CD14-positive monocyte (primary cell): ENCODE measurements around the gene TNNI3. TPM values are rescaled to one million over a fixed set of nuclear protein-coding genes. Genes with fewer than 3 reads are reported as not detected.

Source experiments
- DNase-seq, 3 donors: peaks; one replicate each; pipeline ENCODE4 v3.0.0-alpha.2; 2011 to 2022
- H2AFZ ChIP-seq: 2 replicates; pipeline ENCODE4 v1.6.0; 2012; ENCODE audit warnings: mild to moderate bottlenecking, low read depth, low read length, inconsistent platforms; ENCODE audit not compliant: insufficient read depth, poor library complexity, severe bottlenecking
- H3K27ac ChIP-seq, 2 donors: 1 replicate in 1 of 2; 2 replicates in 1 of 2; pipeline ENCODE4 v1.5.1; 2012 to 2013; ENCODE audit warnings: low read length in 2 of 2, control low read depth in 1 of 2, inconsistent platforms in 1 of 2, low read depth in 1 of 2, mild to moderate bottlenecking in 1 of 2
- H3K27me3 ChIP-seq, 2 donors: one replicate each; pipeline versions ENCODE4 v1.6.0 to v1.6.1; 2011 to 2013; ENCODE audit warnings: low read length in 2 of 2; ENCODE audit not compliant: control insufficient read depth in 2 of 2, insufficient read depth in 2 of 2
- H3K36me3 ChIP-seq, 2 donors: replicated peaks in 1 of 2; 1 replicate in 1 of 2; 2 replicates in 1 of 2; pipeline versions ENCODE4 v1.5.1 to v1.6.1; 2012 to 2013; ENCODE audit warnings: low read length in 2 of 2, control low read depth in 1 of 2, inconsistent platforms in 1 of 2, mild to moderate bottlenecking in 1 of 2; ENCODE audit not compliant: insufficient read depth in 2 of 2, control insufficient read depth in 1 of 2
- H3K4me1 ChIP-seq, 2 donors: 1 replicate in 1 of 2; 2 replicates in 1 of 2; pipeline versions ENCODE4 v1.5.1 to v1.6.1; 2012 to 2013; ENCODE audit warnings: low read length in 2 of 2, control low read depth in 1 of 2, inconsistent platforms in 1 of 2, mild to moderate bottlenecking in 1 of 2, moderate library complexity in 1 of 2; ENCODE audit not compliant: insufficient read depth in 2 of 2, control insufficient read depth in 1 of 2
- H3K4me2 ChIP-seq: replicated peaks from 2 replicates; pipeline ENCODE3; 2012; ENCODE audit warnings: low read length, moderate library complexity, mild to moderate bottlenecking; ENCODE audit not compliant: poor library complexity, severe bottlenecking; ENCODE audit errors: extremely low read depth
- H3K4me3 ChIP-seq, 3 experiments: fragments of 200-600 bp in 1 of 3; sonication (generic) in 1 of 3; replicated peaks in 1 of 3; 1 replicate in 2 of 3; 2 replicates in 1 of 3; pipeline ENCODE4 v1.5.1; 2011 to 2013; ENCODE audit warnings: low read length in 3 of 3, mild to moderate bottlenecking in 3 of 3, control low read depth in 2 of 3, low read depth in 2 of 3, inconsistent platforms in 1 of 3, moderate library complexity in 1 of 3
- H3K79me2 ChIP-seq: 2 replicates; pipeline ENCODE4 v1.6.0; 2012; ENCODE audit warnings: mild to moderate bottlenecking, control low read depth, inconsistent platforms, low read length, moderate library complexity; ENCODE audit not compliant: insufficient read depth
- H3K9ac ChIP-seq: 2 replicates; pipeline ENCODE4 v1.6.0; 2017; ENCODE audit warnings: low read length, mild to moderate bottlenecking; ENCODE audit not compliant: insufficient read depth, poor library complexity, severe bottlenecking
- H3K9me3 ChIP-seq, 2 donors: replicated peaks in 1 of 2; 1 replicate in 1 of 2; 2 replicates in 1 of 2; pipeline versions ENCODE4 v1.5.1 to v1.6.1; 2012 to 2013; ENCODE audit warnings: low read length in 2 of 2, control low read depth in 1 of 2; ENCODE audit not compliant: control insufficient read depth in 1 of 2, insufficient read depth in 1 of 2
- H4K20me1 ChIP-seq: 2 replicates; pipeline ENCODE4 v1.6.0; 2012; ENCODE audit warnings: mild to moderate bottlenecking, low read length, control low read depth, moderate library complexity; ENCODE audit not compliant: insufficient read depth
- H3K27ac Mint-ChIP-seq, 7 donors: one replicate each; pipeline ENCODE4 v1.8.0; 2020; ENCODE audit warnings: mild to moderate bottlenecking in 7 of 7, mixed read lengths in 7 of 7, moderate library complexity in 6 of 7, inconsistent platforms in 2 of 7
- H3K27me3 Mint-ChIP-seq, 3 donors: one replicate each; pipeline ENCODE4 v1.8.0; 2021 to 2022; ENCODE audit warnings: low read depth in 3 of 3, mild to moderate bottlenecking in 3 of 3, mixed read lengths in 3 of 3, moderate library complexity in 3 of 3, inconsistent platforms in 1 of 3
- H3K36me3 Mint-ChIP-seq, 2 donors: one replicate each; pipeline ENCODE4 v1.8.0; 2020; ENCODE audit warnings: mixed read lengths in 2 of 2, inconsistent platforms in 1 of 2, mild to moderate bottlenecking in 1 of 2
- H3K4me1 Mint-ChIP-seq: one replicate; pipeline ENCODE4 v1.8.0; 2020; ENCODE audit warnings: mild to moderate bottlenecking, mixed read lengths
- H3K4me3 Mint-ChIP-seq, 2 donors: one replicate each; pipeline ENCODE4 v1.8.0; 2020; ENCODE audit warnings: mild to moderate bottlenecking in 2 of 2, mixed read lengths in 2 of 2, moderate library complexity in 1 of 2
- H3K9me3 Mint-ChIP-seq, 7 donors: one replicate each; pipeline ENCODE4 v1.8.0; 2020 to 2022; ENCODE audit warnings: mixed read lengths in 7 of 7, mild to moderate bottlenecking in 6 of 7, moderate library complexity in 6 of 7, inconsistent platforms in 2 of 7
- WGBS: methylation state at CpG from one replicate; pipeline ENCODE4 v1.1.5; 2013; ENCODE audit warnings: missing lambda C conversion rate; ENCODE audit not compliant: insufficient coverage; 5-methylcytosine and 5-hydroxymethylcytosine counted together
- intact Hi-C, 2 donors: fragments of 100-400 bp; cut with micrococcal nuclease; formaldehyde crosslinking; loops; one replicate each; pipeline versions ENCODE4 v1.15.0 to v1.15.1; 2023
- polyA plus RNA-seq, 3 donors: library from polyadenylated mRNA; depleted of rRNA in 1 of 3; unstranded in 2 of 3; stranded (reverse) in 1 of 3; fragments of 300-500 nt in 2 of 3; fragments of >200 nt in 1 of 3; fragmentation: Illumina TruSeq in 2 of 3; gene quantifications; 1 replicate in 2 of 3; 2 replicates in 1 of 3; pipeline ENCODE4 v1.2.3, GENCODE V29; 2012 to 2021
- TF ChIP-seq, protein P1 (sequence below): fragments of 200-600 bp; IDR thresholded peaks from one replicate; pipeline ENCODE4 v1.8.0; 2022; ENCODE audit warnings: antibody characterized with exemption, mild to moderate bottlenecking

The TNNI3 gene
- polyA plus RNA-seq, 3 donors, result 1.2 TPM; not detected in 2

DNA sequence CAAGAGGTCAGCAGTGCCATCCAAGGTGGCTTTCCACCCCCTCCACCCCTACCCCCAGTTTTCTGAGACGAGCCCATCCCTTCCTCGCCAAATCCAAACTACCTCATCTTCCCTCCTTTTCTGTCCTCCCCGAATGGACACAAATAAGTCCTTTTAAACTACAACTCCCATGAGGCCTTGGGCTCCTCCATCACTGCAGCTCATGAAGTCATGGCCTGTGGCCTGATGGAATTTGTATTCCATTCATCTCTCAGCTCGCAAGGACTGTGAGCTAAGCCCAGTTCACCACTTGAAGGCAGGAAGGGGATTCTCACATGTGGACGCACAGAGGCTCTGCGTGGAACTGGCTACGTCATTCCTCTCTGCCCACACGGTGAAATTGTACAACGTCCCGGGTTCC lies 39.3 kb upstream of the TNNI3 start:
- no peak overlapping the region for H3K27ac ChIP-seq
- H3K36me3 Mint-ChIP-seq, result no peaks in the 10 kb centered on the region
- 96% methylated on average over 10 of the region's 10 CpGs for WGBS
- H3K27ac Mint-ChIP-seq, result no peak overlapping the region
- no peaks in the 10 kb centered on the region for H3K27me3 ChIP-seq
- H3K36me3 ChIP-seq, result no peaks in the 10 kb centered on the region
- no peaks in the 10 kb centered on the region for H3K9me3 Mint-ChIP-seq
- no peaks in the 10 kb centered on the region for H3K4me1 ChIP-seq
- TF ChIP-seq, protein P1, sequence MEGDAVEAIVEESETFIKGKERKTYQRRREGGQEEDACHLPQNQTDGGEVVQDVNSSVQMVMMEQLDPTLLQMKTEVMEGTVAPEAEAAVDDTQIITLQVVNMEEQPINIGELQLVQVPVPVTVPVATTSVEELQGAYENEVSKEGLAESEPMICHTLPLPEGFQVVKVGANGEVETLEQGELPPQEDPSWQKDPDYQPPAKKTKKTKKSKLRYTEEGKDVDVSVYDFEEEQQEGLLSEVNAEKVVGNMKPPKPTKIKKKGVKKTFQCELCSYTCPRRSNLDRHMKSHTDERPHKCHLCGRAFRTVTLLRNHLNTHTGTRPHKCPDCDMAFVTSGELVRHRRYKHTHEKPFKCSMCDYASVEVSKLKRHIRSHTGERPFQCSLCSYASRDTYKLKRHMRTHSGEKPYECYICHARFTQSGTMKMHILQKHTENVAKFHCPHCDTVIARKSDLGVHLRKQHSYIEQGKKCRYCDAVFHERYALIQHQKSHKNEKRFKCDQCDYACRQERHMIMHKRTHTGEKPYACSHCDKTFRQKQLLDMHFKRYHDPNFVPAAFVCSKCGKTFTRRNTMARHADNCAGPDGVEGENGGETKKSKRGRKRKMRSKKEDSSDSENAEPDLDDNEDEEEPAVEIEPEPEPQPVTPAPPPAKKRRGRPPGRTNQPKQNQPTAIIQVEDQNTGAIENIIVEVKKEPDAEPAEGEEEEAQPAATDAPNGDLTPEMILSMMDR, result no peak
- H3K9me3 ChIP-seq, result no peaks in the 10 kb centered on the region
- H3K4me2 ChIP-seq, result no peak overlapping the region
- no peak overlapping the region for H3K4me3 ChIP-seq
- peaks cover 9 to 32% (median 17%) of the 10 kb centered on the region in 3 donors for H3K27me3 Mint-ChIP-seq
- H4K20me1 ChIP-seq, result no peaks in the 10 kb centered on the region
- no peak overlapping the region for H3K4me3 Mint-ChIP-seq
- no peaks in the 10 kb centered on the region for H3K79me2 ChIP-seq
- H3K9ac ChIP-seq, result no peak overlapping the region
- no peak for DNase-seq
- H3K4me1 Mint-ChIP-seq, result peaks cover 6% of the 10 kb centered on the region
- no peak overlapping the region for H2AFZ ChIP-seq
- intact Hi-C loops, result no loop called here

GRCh38 chr19:55193481-55193880 lies 35.9 kb upstream of the TNNI3 start:
- Mint-ChIP-seq H3K27me3 (peaks cover 7 to 23% (median 16%) of the 10 kb centered on the region in 3 donors), H3K4me1 (peaks cover 14% of the 10 kb centered on the region), H3K36me3 (no peaks in the 10 kb centered on the region), H3K27ac (peak overlapping the region in 1 of 7 donors; percentile 24), H3K4me3 (peak overlapping the region in 1 of 2 donors; percentile 6), H3K9me3 (peaks cover 0 to 1% (median 0%) of the 10 kb centered on the region in 7 donors)
- 56% methylated on average over 7 of the region's 12 CpGs for WGBS
- Histone ChIP-seq H3K27ac (no peak overlapping the region), H3K9ac (no peak overlapping the region), H3K9me3 (no peaks in the 10 kb centered on the region), H3K4me3 (no peak overlapping the region), H2AFZ (no peak overlapping the region), H4K20me1 (no peaks in the 10 kb centered on the region), H3K27me3 (no peaks in the 10 kb centered on the region), H3K36me3 (no peaks in the 10 kb centered on the region), H3K4me2 (no peak overlapping the region), H3K4me1 (peaks cover 0 to 4% of the 10 kb centered on the region in 2 donors), H3K79me2 (no peaks in the 10 kb centered on the region)
- intact Hi-C loops, result no loop called here
- TF ChIP-seq, protein P1, result no peak
- no peak for DNase-seq
